ENCODE results near the gene PCSK6. TPM values are rescaled to one million over a fixed set of nuclear protein-coding genes. Genes with fewer than 3 reads are reported as not detected.
A peak's percentile ranks its signal among the peaks of the same experiment; 100 is the strongest.

The PCSK6 gene
- total and polyA plus RNA-seq, 3 experiments from 2014 or later = 0.74 to 1.7 (median 0.95) TPM

GRCh38 chr15:101307897-101308603 lies 181.5 kb downstream of the PCSK6 start:
- CTCF ChIA-PET = no interaction called here
- Histone ChIP-seq H3K27ac (ENCODE audit: low read depth, low read length) (no peak overlapping the region), H3K4me1 (ENCODE audit: insufficient read depth, low read length) (no peaks in the 10 kb centered on the region), H3K4me3 (ENCODE audit: low read length) (no peak overlapping the region), H3K9me3 (ENCODE audit: low read length) (no peaks in the 10 kb centered on the region), H3K27me3 (ENCODE audit: insufficient read depth, low read length, poor library complexity, severe bottlenecking) (no peaks in the 10 kb centered on the region), H3K36me3 (ENCODE audit: insufficient read depth, low read length) (no peaks in the 10 kb centered on the region)
- Mint-ChIP-seq H3K9me3 (no peaks in the 10 kb centered on the region), H3K27me3 (peaks cover 0 to 7% of the 10 kb centered on the region in 2 donors), H3K27ac (no peak overlapping the region), H3K4me3 (no peak overlapping the region), H3K4me1 (no peaks in the 10 kb centered on the region), H3K36me3 (no peaks in the 10 kb centered on the region)
- POLR2A ChIA-PET = no interaction called here
- no peak for DNase-seq

- Mint-ChIP-seq H3K9me3 (no peaks in the 10 kb centered on the region), H3K4me1 (no peaks in the 10 kb centered on the region), H3K36me3 (no peaks in the 10 kb centered on the region), H3K27me3 (peaks cover 0 to 7% of the 10 kb centered on the region in 2 donors), H3K4me3 (no peak overlapping the region), H3K27ac (peak overlapping the region in 1 of 8 donors; percentile 41)
- POLR2A ChIA-PET = no interaction called here
- H3K27me3 ChIP-seq (ENCODE audit: insufficient read depth, low read length, poor library complexity, severe bottlenecking) = no peaks in the 10 kb centered on the region
- no peaks in the 10 kb centered on the region for H3K36me3 ChIP-seq (ENCODE audit: insufficient read depth, low read length)
- no peaks in the 10 kb centered on the region for H3K9me3 ChIP-seq (ENCODE audit: low read length)
- no peaks in the 10 kb centered on the region for H3K4me1 ChIP-seq (ENCODE audit: insufficient read depth, low read length)
- CTCF ChIA-PET = no interaction called here
- DNase-seq = no peak
- no peak overlapping the region for H3K27ac ChIP-seq (ENCODE audit: low read depth, low read length)
- H3K4me3 ChIP-seq (ENCODE audit: low read length) = no peak overlapping the region
Measured at GRCh38 chr15:101307048-101307896, 182.2 kb downstream of the PCSK6 start.

- Mint-ChIP-seq H3K36me3 (no peaks in the 10 kb centered on the region), H3K4me3 (no peak overlapping the region), H3K27ac (no peak overlapping the region), H3K4me1 (no peaks in the 10 kb centered on the region), H3K27me3 (peaks cover 0 to 7% of the 10 kb centered on the region in 2 donors), H3K9me3 (no peaks in the 10 kb centered on the region)
- no peak overlapping the region for H3K27ac ChIP-seq (ENCODE audit: low read depth, low read length)
- no peaks in the 10 kb centered on the region for H3K4me1 ChIP-seq (ENCODE audit: insufficient read depth, low read length)
- ChIA-PET CTCF (no interaction called here), POLR2A (interaction anchor here (0.6 kb wide), 1 partner anchor 239 kb away, joined by 13 read pairs; no protein-coding TSS in a partner anchor)
- H3K27me3 ChIP-seq (ENCODE audit: insufficient read depth, low read length, poor library complexity, severe bottlenecking) = no peaks in the 10 kb centered on the region
- H3K36me3 ChIP-seq (ENCODE audit: insufficient read depth, low read length) = no peaks in the 10 kb centered on the region
- H3K4me3 ChIP-seq (ENCODE audit: low read length) = no peak overlapping the region
- DNase-seq = no peak
- H3K9me3 ChIP-seq (ENCODE audit: low read length) = no peaks in the 10 kb centered on the region
Measured at GRCh38 chr15:101306341-101307047, 183.0 kb downstream of the PCSK6 start.

- Mint-ChIP-seq H3K9me3 (no peaks in the 10 kb centered on the region), H3K27me3 (peaks cover 0 to 7% of the 10 kb centered on the region in 2 donors), H3K36me3 (no peaks in the 10 kb centered on the region), H3K27ac (no peak overlapping the region), H3K4me3 (no peak overlapping the region), H3K4me1 (no peaks in the 10 kb centered on the region)
- Histone ChIP-seq H3K36me3 (ENCODE audit: insufficient read depth, low read length) (no peaks in the 10 kb centered on the region), H3K4me1 (ENCODE audit: insufficient read depth, low read length) (no peaks in the 10 kb centered on the region), H3K4me3 (ENCODE audit: low read length) (no peak overlapping the region), H3K9me3 (ENCODE audit: low read length) (no peaks in the 10 kb centered on the region), H3K27ac (ENCODE audit: low read depth, low read length) (no peak overlapping the region), H3K27me3 (ENCODE audit: insufficient read depth, low read length, poor library complexity, severe bottlenecking) (no peaks in the 10 kb centered on the region)
- DNase-seq = no peak
- CTCF ChIA-PET = interaction anchor here (1.0 kb wide), 1 partner anchor 335 kb away, joined by 4 read pairs; no protein-coding TSS in a partner anchor
- POLR2A ChIA-PET = no interaction called here
Measured at GRCh38 chr15:101305820-101306255, 183.7 kb downstream of the PCSK6 start.

- H3K27me3 ChIP-seq (ENCODE audit: insufficient read depth, low read length, poor library complexity, severe bottlenecking) = no peaks in the 10 kb centered on the region
- H3K36me3 ChIP-seq (ENCODE audit: insufficient read depth, low read length) = no peaks in the 10 kb centered on the region
- no peaks in the 10 kb centered on the region for H3K36me3 Mint-ChIP-seq
- CTCF ChIA-PET = no interaction called here
- H3K9me3 ChIP-seq (ENCODE audit: low read length) = no peaks in the 10 kb centered on the region
- H3K27ac Mint-ChIP-seq = no peak overlapping the region
- no peak for DNase-seq
- H3K27ac ChIP-seq (ENCODE audit: low read depth, low read length) = no peak overlapping the region
- H3K4me1 ChIP-seq (ENCODE audit: insufficient read depth, low read length) = no peaks in the 10 kb centered on the region
- POLR2A ChIA-PET = interaction anchor here (0.7 kb wide), 1 partner anchor 16 kb away, joined by 3 read pairs; no protein-coding TSS in a partner anchor
- H3K4me3 ChIP-seq (ENCODE audit: low read length) = no peak overlapping the region
- no peaks in the 10 kb centered on the region for H3K4me1 Mint-ChIP-seq
- H3K4me3 Mint-ChIP-seq = no peak overlapping the region
- H3K27me3 Mint-ChIP-seq = peaks cover 0 to 7% of the 10 kb centered on the region in 2 donors
- no peaks in the 10 kb centered on the region for H3K9me3 Mint-ChIP-seq
Measured at GRCh38 chr15:101303408-101303807, 186.1 kb downstream of the PCSK6 start.

- peaks cover 8% of the 10 kb centered on the region for H3K36me3 ChIP-seq (ENCODE audit: insufficient read depth, low read length)
Measured at GRCh38 chr15:101296418-101297405, 192.8 kb downstream of the PCSK6 start.

More at GRCh38 chr15:101296418-101297405, 192.8 kb downstream of the PCSK6 start:
- POLR2A ChIA-PET = interaction anchor here (1.0 kb wide), 1 partner anchor 45 kb away, joined by 3 read pairs; the partner anchor contains the start of gene CHSY1
- Histone ChIP-seq H3K27ac (ENCODE audit: low read depth, low read length) (no peak overlapping the region), H3K4me1 (ENCODE audit: insufficient read depth, low read length) (peaks cover 25% of the 10 kb centered on the region), H3K4me3 (ENCODE audit: low read length) (peak overlapping the region; percentile 93), H3K9me3 (ENCODE audit: low read length) (no peaks in the 10 kb centered on the region), H3K27me3 (ENCODE audit: insufficient read depth, low read length, poor library complexity, severe bottlenecking) (no peaks in the 10 kb centered on the region)
- DNase-seq = no peak
- Mint-ChIP-seq H3K9me3 (no peaks in the 10 kb centered on the region), H3K4me3 (peak overlapping the region; percentile 41 to 95 (median 92)), H3K27me3 (peaks cover 0 to 3% of the 10 kb centered on the region in 2 donors), H3K4me1 (peaks cover 36 to 44% (median 39%) of the 10 kb centered on the region in 3 donors), H3K36me3 (peaks cover 0 to 28% (median 0%) of the 10 kb centered on the region in 3 donors), H3K27ac (peak overlapping the region in 7 of 8 donors; percentile 26 to 94 (median 91))
- CTCF ChIA-PET = interaction anchor here (1.1 to 4.3 kb wide), 3 partner anchors 24 to 344 kb away, joined by 4 to 31 read pairs (median 11); no protein-coding TSS in a partner anchor

Measured in CD8-positive, alpha-beta memory T cell (primary cell).